Thymus (tissue), 11 donors: ENCODE data around the gene EDEM2. TPM values are rescaled to one million over a fixed set of nuclear protein-coding genes. Genes with fewer than 3 reads are reported as not detected.

Experiments
- DNase-seq, 9 donors: peaks; one replicate each; pipeline ENCODE4 v3.0.0-alpha.2; 2013; ENCODE audit warnings: low spot score in 9 of 9, low read depth in 6 of 9, missing footprints in 1 of 9
- H3K27ac ChIP-seq, 2 donors: one replicate each; pipeline ENCODE4 v1.5.1; 2013; ENCODE audit warnings: control low read depth in 1 of 2, low read depth in 1 of 2, low read length in 1 of 2, mild to moderate bottlenecking in 1 of 2, moderate library complexity in 1 of 2
- H3K27me3 ChIP-seq, 2 donors: one replicate each; pipeline ENCODE4 v1.5.1; 2013; ENCODE audit warnings: low read length in 1 of 2; ENCODE audit not compliant: control insufficient read depth in 2 of 2, insufficient read depth in 1 of 2
- H3K36me3 ChIP-seq, 2 donors: one replicate each; pipeline ENCODE4 v1.5.1; 2013; ENCODE audit warnings: low read length in 1 of 2, mild to moderate bottlenecking in 1 of 2, moderate library complexity in 1 of 2; ENCODE audit not compliant: control insufficient read depth in 2 of 2, insufficient read depth in 2 of 2
- H3K4me1 ChIP-seq, 2 donors: one replicate each; pipeline ENCODE4 v1.5.1; 2013; ENCODE audit warnings: low read length in 2 of 2; ENCODE audit not compliant: control insufficient read depth in 2 of 2, insufficient read depth in 2 of 2
- H3K4me3 ChIP-seq, 2 donors: one replicate each; pipeline ENCODE4 v1.5.1; 2013; ENCODE audit warnings: low read length in 2 of 2, control low read depth in 1 of 2, mild to moderate bottlenecking in 1 of 2
- H3K9me3 ChIP-seq, 2 donors: one replicate each; pipeline ENCODE4 v1.5.1; 2013; ENCODE audit warnings: low read length in 1 of 2, mild to moderate bottlenecking in 1 of 2; ENCODE audit not compliant: control insufficient read depth in 2 of 2, insufficient read depth in 1 of 2
- WGBS: extraction: QIAGEN DNeasy Blood & Tissue Kit; methylation state at CpG from one replicate; pipeline ENCODE4 v1.1.7; 2013; 5-methylcytosine and 5-hydroxymethylcytosine counted together
- polyA plus RNA-seq: library from polyadenylated mRNA; stranded (reverse); fragments of 200-250 nt; gene quantifications from one replicate; pipeline ENCODE4 v1.2.3, GENCODE V29; 2013
- total RNA-seq: library from RNA; stranded (reverse); fragments of 120-200 nt; gene quantifications from one replicate; pipeline ENCODE4 v1.2.4, GENCODE V29; 2013
- donor health status: healthy.

EDEM2 gene
- total and polyA plus RNA-seq, 2 donors = 15.5 to 18.4 TPM

GRCh38 chr20:35135867-35136586, 11.1 kb downstream of the EDEM2 start:
- no peak for DNase-seq
- Histone ChIP-seq H3K27me3 (no peaks in the 10 kb centered on the region), H3K4me1 (no peaks in the 10 kb centered on the region), H3K27ac (no peak overlapping the region), H3K36me3 (peaks cover 46 to 72% of the 10 kb centered on the region in 2 donors), H3K9me3 (no peaks in the 10 kb centered on the region), H3K4me3 (no peak overlapping the region)
- 98% methylated on average over 11 of the region's 11 CpGs for WGBS

GRCh38 chr20:35134880-35135279, 12.3 kb downstream of the EDEM2 start:
- Histone ChIP-seq H3K4me3 (no peak overlapping the region), H3K36me3 (peaks cover 53 to 70% of the 10 kb centered on the region in 2 donors), H3K9me3 (no peaks in the 10 kb centered on the region), H3K27me3 (no peaks in the 10 kb centered on the region), H3K27ac (no peak overlapping the region), H3K4me1 (no peaks in the 10 kb centered on the region)
- WGBS = 96% methylated on average over 6 of the region's 6 CpGs
- DNase-seq = no peak

- Histone ChIP-seq H3K9me3 (no peaks in the 10 kb centered on the region), H3K27me3 (no peaks in the 10 kb centered on the region)
- no peak for DNase-seq
Observed at GRCh38 chr20:35134472-35134871, 12.7 kb downstream of the EDEM2 start.

GRCh38 chr20:35133735-35134134, 13.4 kb downstream of the EDEM2 start:
- H3K4me3 ChIP-seq = no peak overlapping the region
- WGBS = 98% methylated on average over 5 of the region's 5 CpGs
- H3K9me3 ChIP-seq = no peaks in the 10 kb centered on the region
- H3K27me3 ChIP-seq = no peaks in the 10 kb centered on the region
- no peaks in the 10 kb centered on the region for H3K4me1 ChIP-seq
- H3K36me3 ChIP-seq = peaks cover 53 to 66% of the 10 kb centered on the region in 2 donors
- no peak overlapping the region for H3K27ac ChIP-seq
- no peak for DNase-seq

More at GRCh38 chr20:35134472-35134871, 12.7 kb downstream of the EDEM2 start:
- Histone ChIP-seq H3K4me1 (no peaks in the 10 kb centered on the region), H3K27ac (no peak overlapping the region), H3K4me3 (no peak overlapping the region), H3K36me3 (peaks cover 53 to 70% of the 10 kb centered on the region in 2 donors)
- 94% methylated on average over 9 of the region's 9 CpGs for WGBS

DNA sequence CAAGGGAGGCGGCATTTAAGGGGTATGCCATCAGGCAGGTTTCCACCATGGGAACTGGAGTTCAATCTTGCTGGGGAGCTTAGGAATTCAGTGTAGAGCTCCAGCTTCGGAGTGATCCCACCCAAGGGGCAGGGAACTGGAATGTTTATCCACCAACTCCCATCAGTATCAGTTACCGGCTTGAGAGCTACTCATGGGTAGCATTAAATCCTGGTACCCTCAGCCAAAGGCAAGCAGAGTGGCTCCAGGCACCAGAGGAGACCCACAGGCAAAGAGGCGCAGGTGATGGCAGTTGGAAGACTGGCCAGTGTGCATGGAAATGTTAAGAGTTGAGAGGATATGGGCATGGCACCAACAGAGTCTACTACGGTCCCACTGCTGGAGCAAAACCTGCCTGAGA, 14.1 kb downstream of the EDEM2 start:
- H3K27me3 ChIP-seq = no peaks in the 10 kb centered on the region
- no peak overlapping the region for H3K27ac ChIP-seq
- H3K9me3 ChIP-seq = no peaks in the 10 kb centered on the region
- no peak for DNase-seq
- peaks cover 51 to 62% of the 10 kb centered on the region in 2 donors for H3K36me3 ChIP-seq
- H3K4me3 ChIP-seq = no peak overlapping the region
- 98% methylated on average over 5 of the region's 5 CpGs for WGBS
- no peaks in the 10 kb centered on the region for H3K4me1 ChIP-seq

DNA sequence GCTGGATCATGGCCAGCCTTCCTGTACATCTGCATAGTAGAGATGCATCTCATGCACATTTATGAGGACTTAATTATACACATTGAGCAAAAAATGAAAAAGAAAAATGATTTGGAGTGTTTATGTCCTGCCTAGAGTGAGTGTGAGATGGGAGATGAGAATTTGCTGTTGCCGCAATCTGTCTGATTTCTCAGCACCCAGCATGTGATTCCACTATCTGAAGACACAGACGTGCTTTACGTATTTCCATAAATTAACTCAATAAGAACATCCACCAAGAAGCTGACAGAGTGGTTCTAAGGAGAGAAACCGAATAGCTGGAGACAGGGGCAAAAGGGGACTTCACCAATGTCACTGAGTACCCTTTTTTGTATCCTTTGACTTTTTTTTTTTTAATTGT, 15.2 kb downstream of the EDEM2 start:
- peaks cover 51% of the 10 kb centered on the region in 2 donors for H3K36me3 ChIP-seq
- no peak for DNase-seq
- 99% methylated on average over 4 of the region's 4 CpGs for WGBS

GRCh38 chr20:35129647-35130069, 17.5 kb downstream of the EDEM2 start:
- H3K27me3 ChIP-seq = no peaks in the 10 kb centered on the region
- peaks cover 42 to 43% of the 10 kb centered on the region in 2 donors for H3K36me3 ChIP-seq
- no peaks in the 10 kb centered on the region for H3K9me3 ChIP-seq
- 99% methylated on average over 2 of the region's 2 CpGs for WGBS
- no peak overlapping the region for H3K27ac ChIP-seq
- DNase-seq = no peak
- no peaks in the 10 kb centered on the region for H3K4me1 ChIP-seq
- no peak overlapping the region for H3K4me3 ChIP-seq

More for the DNA sequence above, 15.2 kb downstream of the EDEM2 start:
- Histone ChIP-seq H3K9me3 (no peaks in the 10 kb centered on the region), H3K4me3 (no peak overlapping the region), H3K27me3 (no peaks in the 10 kb centered on the region), H3K27ac (no peak overlapping the region), H3K4me1 (no peaks in the 10 kb centered on the region)

DNA sequence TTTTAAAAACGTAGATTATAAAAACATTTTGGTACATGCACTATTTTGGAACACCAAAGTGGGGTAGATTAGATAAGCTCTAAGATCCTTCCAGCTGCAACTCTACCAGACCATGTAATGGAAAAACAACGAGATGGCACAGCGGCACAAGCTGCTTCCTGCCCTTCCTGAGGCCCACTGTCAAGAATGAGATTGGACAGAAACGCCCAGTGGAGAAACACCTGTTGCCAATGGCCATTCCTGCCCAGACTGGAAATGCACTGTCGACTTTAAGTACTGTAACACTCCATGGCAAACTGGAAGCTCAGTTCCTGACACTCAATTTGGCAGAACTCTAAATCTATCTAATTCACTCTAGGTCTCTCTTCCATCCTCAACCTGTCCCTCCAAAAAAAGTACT, 21.4 kb downstream of the EDEM2 start:
- no peaks in the 10 kb centered on the region for H3K4me1 ChIP-seq
- no peaks in the 10 kb centered on the region for H3K9me3 ChIP-seq
- no peak overlapping the region for H3K27ac ChIP-seq
- H3K27me3 ChIP-seq = no peaks in the 10 kb centered on the region
- H3K36me3 ChIP-seq = peaks cover 35 to 54% of the 10 kb centered on the region in 2 donors
- no peak for DNase-seq
- 97% methylated on average over 5 of the region's 5 CpGs for WGBS
- no peak overlapping the region for H3K4me3 ChIP-seq

DNA sequence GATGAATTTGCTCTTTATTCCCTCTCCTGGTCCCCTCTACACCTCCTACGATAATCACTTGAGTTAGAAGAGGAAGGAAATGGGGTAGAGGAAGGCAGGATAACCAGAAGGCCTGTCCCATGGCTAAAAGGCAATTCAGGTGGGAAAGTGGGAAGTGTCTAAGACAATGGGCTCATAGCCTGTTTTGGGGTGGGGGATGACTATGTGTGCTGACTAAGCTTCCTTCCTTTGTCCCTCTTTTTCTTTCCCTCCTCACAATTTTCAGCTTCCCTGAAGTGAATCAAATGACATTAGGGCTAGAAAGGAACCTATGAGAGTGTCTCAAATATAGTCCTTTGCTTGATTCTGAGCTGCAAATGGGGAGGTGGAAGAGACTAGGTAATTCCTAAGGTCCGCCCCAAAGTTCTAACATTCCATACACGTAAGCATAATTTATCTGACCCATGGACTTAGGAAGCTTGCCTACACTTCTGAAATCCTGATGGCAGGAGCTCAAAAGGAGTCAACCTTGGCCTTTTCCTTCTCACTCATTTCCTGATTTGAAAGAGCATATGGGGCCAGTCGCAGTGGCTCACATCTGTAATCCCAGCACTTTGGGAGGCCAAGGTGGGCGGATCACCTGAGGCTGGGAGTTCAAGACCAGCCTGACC, 24.3 kb downstream of the EDEM2 start:
- Histone ChIP-seq H3K4me3 (no peak overlapping the region), H3K27ac (no peak overlapping the region), H3K36me3 (peaks cover 47 to 65% of the 10 kb centered on the region in 2 donors), H3K4me1 (no peaks in the 10 kb centered on the region), H3K9me3 (no peaks in the 10 kb centered on the region), H3K27me3 (no peaks in the 10 kb centered on the region)
- DNase-seq = no peak
- 85% methylated on average over 5 of the region's 5 CpGs for WGBS
